Body of pancreas (tissue), 4 donors: Measurements from ENCODE around the gene MCF2.

ENCODE experiments used
- POLR2A ChIP-seq, 3 donors: fragments of 450-650 bp; IDR thresholded peaks; one replicate each; pipeline ENCODE4 v1.6.1; 2016; ENCODE audit warnings: antibody characterized with exemption in 3 of 3, mild to moderate bottlenecking in 2 of 3
- TF ChIP-seq, protein P1 (sequence below), 7 experiments: fragments of 450-650 bp in 4 of 7; fragments of 200-600 bp in 3 of 7; sonication (generic) in 3 of 7; IDR thresholded peaks; one replicate each; pipeline ENCODE4 v1.5.1; 2016 to 2019; ENCODE audit warnings: antibody characterized with exemption in 7 of 7

DNA sequence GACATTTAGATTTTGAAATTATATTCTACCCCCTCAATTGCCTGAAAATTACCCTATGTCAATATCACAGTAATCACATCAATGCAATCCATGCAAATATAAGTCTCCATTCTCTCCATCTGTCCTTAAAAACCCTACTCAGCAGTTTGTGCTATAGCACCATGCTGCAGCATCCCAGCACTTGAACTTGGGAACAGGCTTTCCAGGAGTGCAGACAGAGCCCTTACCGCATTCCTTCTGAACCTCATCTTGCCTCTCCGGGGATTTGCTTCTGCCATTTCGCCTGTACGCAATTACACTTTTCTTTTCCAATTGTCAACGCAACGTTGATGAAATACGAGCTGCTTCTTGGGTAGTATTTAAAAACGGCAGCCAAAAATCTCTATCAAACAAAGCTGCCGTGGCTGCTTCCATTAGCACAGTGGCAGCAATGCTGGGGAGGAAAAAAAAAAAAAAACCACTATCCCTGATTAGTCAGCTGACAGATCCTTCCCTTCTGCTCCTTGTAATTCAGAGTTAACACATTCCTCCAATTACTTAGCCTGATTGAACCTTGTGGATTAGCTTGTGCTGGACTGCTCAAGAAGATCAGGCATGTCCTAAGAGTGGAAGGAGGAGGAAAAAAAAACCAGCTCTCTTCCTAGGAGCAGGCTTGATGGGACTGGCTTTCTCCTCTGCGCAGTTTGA, 65.6 kb downstream of the MCF2 start:
- TF ChIP-seq, protein P1, sequence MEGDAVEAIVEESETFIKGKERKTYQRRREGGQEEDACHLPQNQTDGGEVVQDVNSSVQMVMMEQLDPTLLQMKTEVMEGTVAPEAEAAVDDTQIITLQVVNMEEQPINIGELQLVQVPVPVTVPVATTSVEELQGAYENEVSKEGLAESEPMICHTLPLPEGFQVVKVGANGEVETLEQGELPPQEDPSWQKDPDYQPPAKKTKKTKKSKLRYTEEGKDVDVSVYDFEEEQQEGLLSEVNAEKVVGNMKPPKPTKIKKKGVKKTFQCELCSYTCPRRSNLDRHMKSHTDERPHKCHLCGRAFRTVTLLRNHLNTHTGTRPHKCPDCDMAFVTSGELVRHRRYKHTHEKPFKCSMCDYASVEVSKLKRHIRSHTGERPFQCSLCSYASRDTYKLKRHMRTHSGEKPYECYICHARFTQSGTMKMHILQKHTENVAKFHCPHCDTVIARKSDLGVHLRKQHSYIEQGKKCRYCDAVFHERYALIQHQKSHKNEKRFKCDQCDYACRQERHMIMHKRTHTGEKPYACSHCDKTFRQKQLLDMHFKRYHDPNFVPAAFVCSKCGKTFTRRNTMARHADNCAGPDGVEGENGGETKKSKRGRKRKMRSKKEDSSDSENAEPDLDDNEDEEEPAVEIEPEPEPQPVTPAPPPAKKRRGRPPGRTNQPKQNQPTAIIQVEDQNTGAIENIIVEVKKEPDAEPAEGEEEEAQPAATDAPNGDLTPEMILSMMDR (IDR thresholded peaks at IDR 0.05), result no peak
- no peak for TF ChIP-seq POLR2A (IDR thresholded peaks at IDR 0.05)
